HG03175 (cell line): ENCODE results near the gene SERTAD3.
"Not testable (repeated sequence)": the region's sequence is repeated elsewhere in the genome, so short reads cannot be mapped to it uniquely, and the experiment has no call there.

Experiments used
- ATAC-seq: cut with Tn5 transposase; IDR thresholded peaks from one replicate; pipeline ENCODE4 v1.9.1; 2021; ENCODE audit warnings: mild to moderate bottlenecking, moderate library complexity; ENCODE audit not compliant: unreplicated experiment

SERTAD3 gene

GRCh38 chr19:40411958-40412499 is 32.1 kb downstream of the SERTAD3 start:
- no peak for ATAC-seq

GRCh38 chr19:40411125-40411842 is 32.9 kb downstream of the SERTAD3 start:
- no peak for ATAC-seq

- no peak for ATAC-seq
These were observed 34.1 kb downstream of the SERTAD3 start for GRCh38 chr19:40410030-40410389.

GRCh38 chr19:40408598-40408925 is 35.6 kb downstream of the SERTAD3 start:
- ATAC-seq, result not testable (repeated sequence)

GRCh38 chr19:40407714-40408597 is 36.2 kb downstream of the SERTAD3 start:
- no peak for ATAC-seq

- ATAC-seq, result peak; percentile 67
These were observed 40.7 kb downstream of the SERTAD3 start for GRCh38 chr19:40403262-40403984.

- no peak for ATAC-seq
These were observed 43.6 kb downstream of the SERTAD3 start for GRCh38 chr19:40400559-40400958.

- no peak for ATAC-seq
These were observed 45.6 kb downstream of the SERTAD3 start for GRCh38 chr19:40398417-40399131.

- no peak for ATAC-seq
These were observed 46.6 kb downstream of the SERTAD3 start for GRCh38 chr19:40397568-40397906.

GRCh38 chr19:40396886-40397567 is 47.1 kb downstream of the SERTAD3 start:
- ATAC-seq, result no peak

- no peak for ATAC-seq
These were observed 48.2 kb downstream of the SERTAD3 start for GRCh38 chr19:40395956-40396355.

- ATAC-seq, result no peak
These were observed 49.3 kb downstream of the SERTAD3 start for GRCh38 chr19:40394816-40395210.

- no peak for ATAC-seq
These were observed 50.0 kb downstream of the SERTAD3 start for GRCh38 chr19:40393894-40394815.

- no peak for ATAC-seq
These were observed 51.1 kb downstream of the SERTAD3 start for GRCh38 chr19:40392894-40393517.

GRCh38 chr19:40392123-40392522 is 52.0 kb downstream of the SERTAD3 start:
- ATAC-seq, result no peak
